SU-DHL-6 (cell line): ENCODE results near the gene GCN1.

Experiments
- EZH2phosphoT487 ChIP-seq: fragments of 200-600 bp; sonication (generic), shearing (Covaris generic); conservative IDR thresholded peaks from 2 replicates; pipeline ENCODE4 v1.6.1; 2018; ENCODE audit warnings: mild to moderate bottlenecking, antibody characterized with exemption, low read length, moderate library complexity, mixed read lengths
- TF ChIP-seq, protein P1 (sequence below): fragments of 200-600 bp; sonication (generic); IDR thresholded peaks from one replicate; pipeline ENCODE4 v1.5.1; 2017; ENCODE audit warnings: antibody characterized with exemption, mild to moderate bottlenecking, low read length, moderate library complexity; ENCODE audit not compliant: insufficient read depth, poor library complexity, severe bottlenecking

DNA sequence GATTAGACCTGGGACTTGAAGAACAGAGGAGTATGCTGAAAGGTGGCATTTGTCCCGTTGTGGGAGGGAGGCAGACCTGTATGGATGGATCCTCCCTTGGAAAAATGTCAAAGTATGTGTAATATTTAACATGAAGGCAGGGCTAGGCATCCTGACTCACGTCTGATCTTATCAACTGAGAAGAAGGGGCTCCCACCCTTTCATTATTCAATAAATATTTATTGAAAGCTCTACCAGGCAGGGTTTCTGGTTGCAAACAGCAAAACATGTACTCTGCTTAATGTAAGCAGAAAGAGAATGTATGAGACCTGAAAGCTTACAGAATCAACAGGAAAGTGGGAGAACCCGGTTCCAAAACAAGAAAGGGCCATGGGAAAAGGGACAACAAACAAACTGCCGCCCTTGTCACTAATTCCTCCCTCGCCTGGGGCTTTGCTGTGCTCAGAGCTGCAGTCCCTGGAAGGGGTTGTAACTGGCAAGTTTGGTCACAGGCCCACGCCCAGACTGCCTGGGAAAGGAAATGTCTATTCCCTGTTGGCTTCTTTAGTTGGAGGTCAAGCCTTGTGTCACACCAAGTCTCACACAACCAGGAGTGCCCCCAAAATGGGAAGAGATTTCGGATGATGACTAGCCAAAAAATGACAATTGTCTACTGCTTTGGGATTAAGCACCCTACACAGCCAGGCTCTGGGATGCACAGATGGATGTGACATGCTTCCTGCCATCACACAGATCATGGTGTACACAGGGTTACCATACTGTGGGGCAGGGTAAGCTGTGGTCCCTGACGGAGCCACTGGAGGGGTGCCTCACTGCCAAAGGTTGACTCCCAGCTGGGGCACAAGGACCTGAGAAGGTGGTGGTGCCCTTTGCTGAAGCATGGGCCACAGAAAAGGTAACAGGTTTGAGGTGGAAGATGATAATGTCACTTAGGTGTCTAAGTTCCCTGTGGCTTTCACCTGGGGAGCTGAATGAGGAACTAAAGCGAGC lies 114.8 kb downstream of the GCN1 start:
- TF ChIP-seq, protein P1, sequence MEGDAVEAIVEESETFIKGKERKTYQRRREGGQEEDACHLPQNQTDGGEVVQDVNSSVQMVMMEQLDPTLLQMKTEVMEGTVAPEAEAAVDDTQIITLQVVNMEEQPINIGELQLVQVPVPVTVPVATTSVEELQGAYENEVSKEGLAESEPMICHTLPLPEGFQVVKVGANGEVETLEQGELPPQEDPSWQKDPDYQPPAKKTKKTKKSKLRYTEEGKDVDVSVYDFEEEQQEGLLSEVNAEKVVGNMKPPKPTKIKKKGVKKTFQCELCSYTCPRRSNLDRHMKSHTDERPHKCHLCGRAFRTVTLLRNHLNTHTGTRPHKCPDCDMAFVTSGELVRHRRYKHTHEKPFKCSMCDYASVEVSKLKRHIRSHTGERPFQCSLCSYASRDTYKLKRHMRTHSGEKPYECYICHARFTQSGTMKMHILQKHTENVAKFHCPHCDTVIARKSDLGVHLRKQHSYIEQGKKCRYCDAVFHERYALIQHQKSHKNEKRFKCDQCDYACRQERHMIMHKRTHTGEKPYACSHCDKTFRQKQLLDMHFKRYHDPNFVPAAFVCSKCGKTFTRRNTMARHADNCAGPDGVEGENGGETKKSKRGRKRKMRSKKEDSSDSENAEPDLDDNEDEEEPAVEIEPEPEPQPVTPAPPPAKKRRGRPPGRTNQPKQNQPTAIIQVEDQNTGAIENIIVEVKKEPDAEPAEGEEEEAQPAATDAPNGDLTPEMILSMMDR = no peak
- TF ChIP-seq EZH2phosphoT487 = no peak
